HepG2 (cell line): ENCODE measurements around the gene SLC25A47. TPM values are rescaled to one million over a fixed set of nuclear protein-coding genes. Genes with fewer than 3 reads are reported as not detected.

Experiments used
- microRNA counts: library from miRNA; unstranded; fragments of <30 nt; microRNA quantifications from one replicate; lab custom pipeline; 2015
- microRNA-seq: library from miRNA; unstranded; fragments of <30 nt; microRNA quantifications from one replicate; pipeline ENCODE4, GENCODE V29; 2020
- polyA plus RNA-seq, 8 experiments: library from polyadenylated mRNA; depleted of rRNA in 3 of 8; stranded (reverse) in 7 of 8; unstranded in 1 of 8; fragments of >200 nt; fragmentation: Illumina TruSeq in 4 of 8; extraction: Trizol in 4 of 8; gene quantifications; 2 replicates each; pipeline versions ENCODE4 v1.2.1 to v1.2.3, GENCODE V29; 2011 to 2016; ENCODE audit warnings: low read depth in 4 of 8, missing spikeins in 1 of 8, mixed read lengths in 1 of 8; ENCODE audit not compliant: insufficient read depth in 1 of 8
- small RNA-seq, 3 experiments: library from RNA; depleted of rRNA; stranded (forward); fragments of <200 nt; gene quantifications; one replicate each; pipeline ENCODE3, GENCODE V24; 2012; ENCODE audit warnings: low read depth in 2 of 3, low replicate concordance in 1 of 3; ENCODE audit not compliant: insufficient read length in 3 of 3, insufficient read depth in 2 of 3
- total RNA-seq, 5 experiments: library from RNA; depleted of rRNA; stranded (reverse); fragments of >200 nt; fragmentation: Illumina TruSeq; extraction: Trizol; gene quantifications; 2 replicates each; pipeline ENCODE4 v1.2.3, GENCODE V29; 2016; ENCODE audit warnings: low read depth in 1 of 5

The SLC25A47 gene
- total and polyA plus RNA-seq, 2 of the 13 experiments (the other 11 are each of a cell fraction or from before 2014, with no cell fraction given), result 1.0 to 1.7 TPM

MicroRNAs within 50 kb of the gene (microRNA counts, 767-probe panel; counts per million panel counts)
- not detected for microRNA hsa-miR-345-5p (lab: Ali Mortazavi, UCI)

Small RNA genes lying within 50 kb of the gene (microRNA-seq; reads per million reads assigned to microRNA genes)
- gene MIR345, result 332 reads per million, percentile 82 among the genes with 10 or more reads in this experiment
- not detected for gene MIR6764

Small RNA genes lying within 50 kb of the gene (small RNA-seq; reads per million reads assigned to genes)
- gene AL157871.3, result 0 reads per million in 3 experiments
- gene MIR345, result 0.20 to 33.8 (median 11.4) reads per million in 3 experiments
- 0 reads per million in 3 experiments for gene RN7SL523P

Other genes starting within 250 kb of the SLC25A47 start
- 0.09 TPM in 1 of 2 replicates, not detected in the other for gene DEGS2, start 163.7 kb upstream of the SLC25A47 start, total RNA-seq (2016; rRNA removed; fragmentation: Illumina TruSeq; extraction: Trizol)
- gene DEGS2, start 163.7 kb upstream of the SLC25A47 start, polyA plus RNA-seq (2011; rRNA removed), result 0.09 and 0.14 TPM in 2 replicates
- 62.8 and 68.1 TPM in 2 replicates for gene YY1, start 84.2 kb upstream of the SLC25A47 start, total RNA-seq (2016; rRNA removed; fragmentation: Illumina TruSeq; extraction: Trizol)
- gene YY1, start 84.2 kb upstream of the SLC25A47 start, polyA plus RNA-seq (2011; rRNA removed), result 23.9 and 29.4 TPM in 2 replicates
- 9.6 and 17.2 TPM in 2 replicates for gene SLC25A29, start 16.9 kb upstream of the SLC25A47 start, total RNA-seq (2016; rRNA removed; fragmentation: Illumina TruSeq; extraction: Trizol)
- gene SLC25A29, start 16.9 kb upstream of the SLC25A47 start, polyA plus RNA-seq (2011; rRNA removed), result 12.2 and 16.1 TPM in 2 replicates
- 4.2 and 4.6 TPM in 2 replicates for gene WDR25, start 53.1 kb downstream of the SLC25A47 start, total RNA-seq (2016; rRNA removed; fragmentation: Illumina TruSeq; extraction: Trizol)
- gene WDR25, start 53.1 kb downstream of the SLC25A47 start, polyA plus RNA-seq (2011; rRNA removed), result 2.4 and 2.7 TPM in 2 replicates